GM21515 (cell line): Measurements from ENCODE around the gene COX6A1.
"Not testable (repeated sequence)": the region's sequence is repeated elsewhere in the genome, so short reads cannot be mapped to it uniquely, and the experiment has no call there.

ENCODE experiments used
- ATAC-seq: cut with Tn5 transposase; IDR thresholded peaks from one replicate; pipeline ENCODE4 v1.9.1; 2021; ENCODE audit not compliant: unreplicated experiment

The COX6A1 gene

DNA sequence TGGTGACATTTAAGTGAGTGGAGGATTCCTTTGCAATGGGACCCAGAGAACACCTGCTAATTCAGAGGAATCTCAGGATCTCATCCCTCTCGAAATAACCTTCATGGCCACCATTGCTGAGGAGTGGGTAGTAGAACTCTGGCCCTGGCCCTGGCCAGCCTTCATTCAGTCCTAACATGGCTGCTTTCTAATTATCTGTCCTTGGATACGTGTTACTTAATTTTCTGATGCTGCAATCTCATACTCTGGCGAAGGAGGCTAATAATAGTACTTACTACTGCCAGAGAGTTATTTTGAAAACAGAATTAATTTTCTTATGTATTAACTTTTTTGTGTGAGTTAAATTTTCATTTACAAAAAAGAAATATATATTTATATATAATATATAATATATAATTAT, 12.1 kb upstream of the COX6A1 start:
- no peak for ATAC-seq

DNA sequence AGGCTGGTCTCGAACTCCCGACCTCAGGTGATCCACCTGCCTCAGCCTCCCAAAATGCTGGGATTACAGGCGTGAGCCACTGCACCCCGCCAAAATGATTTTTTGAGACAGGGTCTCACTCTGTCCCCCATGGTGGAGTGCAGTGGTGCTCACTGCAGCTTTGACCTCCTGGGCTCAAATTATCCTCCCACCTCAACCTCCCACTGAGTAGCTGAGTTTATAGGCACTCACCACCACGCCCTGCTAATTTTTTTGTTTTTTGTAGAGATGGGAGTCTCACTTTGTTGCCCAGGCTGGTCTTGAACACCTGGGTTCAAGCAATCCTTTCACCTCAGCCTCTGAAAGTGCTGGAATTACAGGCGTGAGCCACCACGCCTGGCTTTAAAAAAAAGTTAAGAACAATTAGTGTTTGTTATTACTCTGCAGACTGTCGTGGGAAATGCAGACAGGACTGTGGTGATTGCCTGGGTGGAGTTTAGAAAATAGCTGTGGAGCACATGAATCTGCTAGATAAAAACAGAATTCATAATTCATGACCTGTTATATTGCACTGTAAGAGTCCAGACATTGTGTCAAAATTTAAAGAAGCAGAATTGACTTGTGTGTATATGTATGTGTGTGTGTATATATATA, 9.2 kb upstream of the COX6A1 start:
- no peak for ATAC-seq

DNA sequence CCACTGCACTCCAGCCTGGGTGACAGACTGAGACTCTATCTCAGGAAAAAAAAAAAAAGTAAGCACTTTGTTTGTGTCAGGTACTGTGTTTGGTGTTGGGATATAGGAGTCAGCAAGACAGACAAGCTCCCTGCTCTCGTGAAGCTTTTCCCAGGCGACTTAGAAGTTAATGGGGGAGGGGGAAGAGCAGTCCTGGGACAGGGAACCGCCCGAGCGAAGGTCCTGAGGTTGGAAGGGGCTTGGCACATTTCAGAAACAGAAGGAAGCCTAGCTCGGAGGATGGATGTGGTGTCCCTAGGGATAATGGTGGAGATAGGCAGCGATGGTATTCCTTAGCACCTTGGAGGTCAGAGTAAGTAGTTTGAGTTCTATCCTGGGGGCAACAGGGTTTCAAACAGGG, 8.5 kb upstream of the COX6A1 start:
- ATAC-seq: no peak

DNA sequence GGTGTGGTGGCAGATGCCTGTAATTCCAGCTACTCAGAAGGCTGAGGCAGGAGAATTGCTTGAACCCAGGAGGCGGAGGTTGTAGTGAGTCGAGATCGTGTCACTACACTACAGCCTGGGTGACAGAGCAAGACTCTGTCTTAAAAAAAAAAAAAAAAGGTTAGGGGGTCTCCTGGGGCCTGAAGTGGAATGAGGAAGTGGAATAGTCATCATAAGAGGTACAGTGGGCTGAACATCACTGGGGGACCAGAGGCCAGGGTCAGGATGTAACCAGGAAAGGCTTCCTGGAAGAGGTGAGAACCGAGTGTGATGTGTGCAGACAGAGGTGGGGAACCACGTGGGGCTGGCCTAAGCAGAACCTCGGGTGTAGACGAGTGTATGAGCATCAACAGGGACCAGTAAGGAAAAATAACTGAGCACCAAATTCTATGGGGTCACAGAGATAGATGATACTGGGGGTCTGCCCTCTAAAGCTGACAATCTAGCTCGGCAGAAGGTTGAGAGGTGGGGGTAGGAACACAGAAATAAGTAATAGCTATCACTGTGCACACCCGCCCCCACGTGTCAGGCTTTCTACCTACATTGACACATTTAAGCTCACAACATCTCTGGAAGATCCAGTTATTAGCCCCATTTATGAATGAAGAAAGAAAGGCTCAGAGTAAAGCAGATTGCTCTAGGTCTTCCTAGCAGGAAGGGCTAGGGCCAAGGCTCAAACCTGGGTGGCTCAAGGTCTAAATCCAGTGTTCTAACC, 5.0 kb upstream of the COX6A1 start:
- no peak for ATAC-seq

GRCh38 chr12:120438495-120439198, 734 bp downstream of the COX6A1 start:
- no peak for ATAC-seq

DNA sequence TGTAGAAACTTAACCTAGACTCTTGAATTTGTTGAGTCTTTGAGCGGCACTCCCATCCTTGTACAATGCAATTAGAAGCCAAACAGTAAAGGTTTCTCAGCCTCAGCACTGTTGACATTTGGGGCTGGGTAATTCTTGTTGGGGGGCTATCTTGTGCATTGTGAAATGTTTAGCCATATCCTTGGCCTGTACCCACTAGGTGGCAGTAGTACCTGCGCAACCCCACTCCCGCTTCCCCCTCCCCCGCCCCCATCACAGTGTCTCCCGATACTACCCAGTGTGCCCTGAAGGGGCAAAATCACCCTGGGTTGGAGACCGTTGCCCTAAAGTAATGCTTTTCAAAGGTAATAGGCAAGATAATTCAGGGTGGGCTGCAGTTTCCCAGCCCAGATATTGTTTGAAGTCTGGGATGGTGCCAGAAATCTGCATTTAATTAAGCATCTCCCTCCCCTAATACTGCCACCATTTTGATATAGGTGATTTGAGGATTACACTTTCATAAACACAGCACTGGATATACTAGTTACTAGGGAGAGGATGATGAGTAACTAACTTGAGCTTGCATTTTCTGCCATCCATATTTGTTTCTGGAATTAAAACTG, 1.8 kb downstream of the COX6A1 start:
- ATAC-seq: no peak

GRCh38 chr12:120444676-120445075, 6.8 kb downstream of the COX6A1 start:
- ATAC-seq: no peak

DNA sequence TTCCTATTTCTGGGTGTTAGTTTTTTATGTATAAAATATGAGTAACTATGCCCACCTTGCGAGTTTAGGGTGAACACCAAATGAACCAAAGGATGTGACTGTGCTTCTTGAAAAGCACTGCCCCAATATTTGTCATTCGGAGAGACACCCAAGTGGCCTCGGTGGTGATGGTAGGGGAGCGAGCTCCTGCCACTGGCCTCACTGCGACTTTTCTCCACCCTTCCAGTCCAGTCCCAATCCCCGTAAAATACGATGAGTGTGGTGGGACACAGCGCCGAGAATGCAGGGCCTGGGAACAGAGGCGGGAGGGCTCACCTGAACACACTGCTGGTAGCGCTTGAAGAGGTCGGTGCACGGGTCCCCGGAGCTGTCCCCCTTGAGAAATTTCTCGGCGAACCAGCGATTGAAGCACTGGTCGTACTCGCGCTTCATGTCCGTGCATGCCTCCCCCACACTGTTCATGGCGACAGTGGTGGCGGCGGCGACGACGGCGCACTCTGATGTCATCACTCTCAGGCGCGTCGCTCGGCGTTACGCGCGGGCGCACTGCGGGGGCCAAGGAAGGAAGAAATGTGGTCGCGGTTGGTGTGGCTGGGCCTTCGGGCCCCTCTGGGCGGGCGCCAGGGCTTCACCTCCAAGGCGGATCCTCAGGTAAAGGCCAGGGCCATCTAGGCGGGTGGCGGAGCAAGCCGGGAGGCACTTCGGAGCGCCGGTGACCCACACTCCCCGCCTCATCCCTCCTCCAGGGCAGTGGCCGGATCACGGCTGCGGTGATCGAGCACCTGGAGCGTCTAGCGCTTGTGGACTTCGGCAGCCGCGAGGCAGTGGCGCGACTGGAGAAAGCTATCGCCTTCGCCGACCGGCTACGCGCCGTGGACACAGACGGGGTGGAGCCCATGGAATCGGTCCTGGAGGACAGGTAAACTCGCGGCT, 8.3 kb downstream of the COX6A1 start, which contains the start of the genes GATC and TRIAP1:
Gene GATC (plus strand): TSS at position 534 of the 933 bp plus-strand sequence. CDS start 37 bp downstream, at position 571.
Gene TRIAP1 (minus strand): TSS at position 474 of the 933 bp plus-strand sequence. CDS start 12 bp downstream, at position 462.
- ATAC-seq: peak; percentile 80

GRCh38 chr12:120446844-120447178, 8.9 kb downstream of the COX6A1 start:
- ATAC-seq: peak; percentile 23

GRCh38 chr12:120447992-120448391, 10.1 kb downstream of the COX6A1 start:
- ATAC-seq: no peak

GRCh38 chr12:120452524-120452923, 14.6 kb downstream of the COX6A1 start:
- ATAC-seq: not testable (repeated sequence)

GRCh38 chr12:120453060-120453750, 15.3 kb downstream of the COX6A1 start:
- ATAC-seq: no peak

DNA sequence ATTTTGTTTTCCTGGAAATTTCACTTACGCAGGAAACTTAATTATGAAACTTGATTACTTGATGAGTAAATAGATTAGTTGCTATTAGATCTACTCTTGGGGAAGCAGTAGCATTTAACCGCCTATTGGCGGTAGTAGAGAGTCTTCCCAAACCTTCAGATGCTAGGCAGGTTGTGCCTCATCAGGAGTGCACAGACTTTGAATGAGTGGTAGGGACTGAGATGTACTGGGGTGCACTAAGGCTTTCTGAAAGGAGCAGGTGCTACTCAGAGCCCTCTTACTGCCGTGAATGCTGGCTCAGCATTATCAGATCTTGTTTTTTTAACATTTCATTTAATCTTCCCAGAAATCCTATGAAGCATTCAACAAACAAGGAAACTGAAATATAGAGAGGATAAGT, 16.1 kb downstream of the COX6A1 start:
- ATAC-seq: peak; percentile 61

GRCh38 chr12:120455302-120455701, 17.4 kb downstream of the COX6A1 start:
- ATAC-seq: no peak

DNA sequence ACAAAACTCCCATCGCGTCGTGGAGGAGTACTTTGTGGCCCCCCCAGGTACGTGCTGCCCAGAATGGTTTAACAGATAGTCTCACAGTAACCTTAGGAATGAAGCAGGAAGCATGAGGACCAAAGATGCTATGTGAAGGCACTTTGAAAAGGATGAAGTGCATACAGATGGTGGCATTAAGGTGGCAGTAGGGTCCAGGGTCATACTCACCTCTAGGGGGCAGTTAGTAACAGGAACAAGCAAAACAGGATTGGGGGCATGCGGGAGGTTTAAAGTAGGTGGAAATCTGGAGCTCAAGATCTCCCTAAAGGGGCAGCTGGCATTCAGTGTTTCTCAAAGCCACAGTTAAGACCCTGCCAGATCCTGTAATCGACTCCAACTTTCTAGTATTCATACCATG, 19.2 kb downstream of the COX6A1 start:
- ATAC-seq: no peak

GRCh38 chr12:120460157-120460556, 22.2 kb downstream of the COX6A1 start:
- no peak for ATAC-seq

DNA sequence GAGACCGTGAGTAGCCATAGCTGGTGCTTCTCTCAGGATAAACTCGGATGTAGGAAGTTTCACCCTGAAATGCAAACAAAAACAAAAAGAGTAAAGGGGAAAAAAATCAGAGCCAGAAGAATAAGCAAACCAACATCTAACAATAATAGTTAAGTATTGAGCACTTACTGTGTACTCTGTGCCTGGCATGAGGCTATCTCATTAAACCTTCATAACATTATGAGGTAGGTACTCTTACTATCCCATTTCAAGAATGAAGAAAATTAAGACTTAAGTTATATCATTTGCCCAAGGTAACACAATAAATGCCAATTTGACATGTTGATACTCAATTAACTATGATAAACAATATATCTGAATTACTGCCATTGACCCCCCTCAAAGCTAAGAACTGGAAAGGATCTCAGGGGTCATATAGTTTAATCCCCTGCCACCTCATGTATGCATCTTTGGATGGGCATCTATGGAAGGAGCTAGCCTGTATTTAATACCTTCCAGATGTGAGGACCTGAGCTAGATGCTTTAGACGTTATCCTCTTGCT, 24.3 kb downstream of the COX6A1 start:
- no peak for ATAC-seq

DNA sequence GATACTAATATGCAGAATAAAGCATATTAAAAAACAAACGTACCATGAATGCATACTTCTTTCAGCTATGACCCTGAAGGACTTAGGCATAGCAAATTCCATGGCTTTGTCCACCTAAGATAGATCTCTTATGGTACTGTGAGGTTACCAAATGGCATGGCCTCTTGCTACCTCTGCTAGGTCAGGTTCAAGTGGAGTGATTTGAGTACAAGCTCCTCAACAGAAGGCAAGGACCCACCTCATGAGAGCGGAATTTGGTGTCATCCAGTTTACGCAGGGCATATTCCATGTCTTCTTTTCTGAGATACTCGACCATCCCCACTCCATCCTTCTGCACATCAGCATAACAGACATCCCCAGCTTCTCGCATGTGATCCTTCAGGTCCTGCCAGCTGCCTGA, 25.8 kb downstream of the COX6A1 start:
- ATAC-seq: no peak

GRCh38 chr12:120465756-120466155, 27.8 kb downstream of the COX6A1 start:
- no peak for ATAC-seq
